GM21723 (cell line): ENCODE measurements around the gene PLA2G4C.

Experiments used
- ATAC-seq: cut with Tn5 transposase; IDR thresholded peaks from one replicate; pipeline ENCODE4 v1.9.1; 2021; ENCODE audit warnings: mild to moderate bottlenecking, moderate library complexity; ENCODE audit not compliant: unreplicated experiment

The PLA2G4C gene

GRCh38 chr19:48059331-48059730 is 51.3 kb downstream of the PLA2G4C start:
- no peak for ATAC-seq

GRCh38 chr19:48053856-48054255 is 56.8 kb downstream of the PLA2G4C start:
- no peak for ATAC-seq

DNA sequence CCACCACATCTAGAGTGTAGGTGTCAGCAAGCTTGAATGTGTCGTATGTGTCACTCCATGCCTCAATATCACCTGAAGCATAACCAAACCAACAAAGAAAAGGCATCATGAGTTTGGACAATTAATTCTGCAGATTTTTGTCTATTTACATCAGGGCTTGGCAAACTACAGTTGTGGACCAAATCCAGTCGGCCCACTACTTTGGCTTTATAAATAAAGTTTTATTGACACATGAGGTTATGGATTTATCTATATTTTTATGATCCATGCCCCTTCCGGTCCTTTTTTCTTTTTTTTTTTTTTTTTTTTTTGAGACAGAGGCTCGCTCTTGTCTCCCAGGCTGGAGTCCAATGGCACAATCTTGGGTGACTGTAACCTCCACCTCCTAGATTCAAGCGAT is 57.5 kb downstream of the PLA2G4C start:
- ATAC-seq = no peak

GRCh38 chr19:48051335-48052033 is 59.1 kb downstream of the PLA2G4C start:
- ATAC-seq = no peak

- ATAC-seq = no peak
These were observed 66.1 kb downstream of the PLA2G4C start for GRCh38 chr19:48044561-48044960.

GRCh38 chr19:48043675-48044258 is 66.8 kb downstream of the PLA2G4C start, which contains the start of gene CABP5:
Gene CABP5, minus strand, starts transcription at chr19:48044079. Its CDS starts 157 bp downstream, at chr19:48043922.
- no peak for ATAC-seq

- no peak for ATAC-seq
These were observed 68.6 kb downstream of the PLA2G4C start for GRCh38 chr19:48041877-48042580.

DNA sequence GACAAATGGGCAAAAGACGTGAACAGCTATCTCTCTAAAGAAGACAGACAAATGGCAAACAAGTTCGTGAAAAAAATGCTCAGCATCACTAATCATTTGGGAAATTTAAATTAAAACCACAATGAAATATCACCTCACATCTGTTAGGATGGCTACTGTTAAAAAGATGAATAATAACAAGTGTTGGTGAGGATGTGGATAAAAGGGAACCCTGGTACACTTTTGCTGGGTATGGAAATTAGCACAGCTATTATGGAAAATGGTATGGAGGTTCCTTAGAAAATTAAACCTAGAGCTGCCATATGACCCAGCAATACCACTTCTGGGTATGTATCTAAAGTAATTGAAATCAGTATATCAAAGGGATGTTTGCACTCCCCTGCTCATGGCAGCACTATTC is 73.9 kb downstream of the PLA2G4C start:
- no peak for ATAC-seq

DNA sequence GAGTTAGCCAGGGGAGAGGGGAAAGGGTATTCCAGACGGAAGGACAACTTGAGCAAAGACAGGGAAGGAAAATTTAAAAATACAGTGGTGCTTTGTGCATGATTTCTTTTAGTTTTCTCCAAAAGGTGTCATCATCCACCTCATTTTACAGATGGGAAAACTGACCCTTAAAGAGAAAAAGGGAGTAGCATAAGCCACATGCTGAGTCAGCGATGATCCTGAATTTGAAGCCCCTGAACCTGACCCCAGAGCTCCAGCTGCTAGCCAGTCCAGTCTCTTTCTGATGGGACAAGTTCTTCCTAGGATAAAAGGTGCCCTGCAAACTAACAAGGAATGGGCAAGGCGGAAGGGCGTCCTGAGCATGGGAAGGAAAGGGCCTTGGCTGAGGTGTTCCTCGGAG is 77.0 kb downstream of the PLA2G4C start:
- ATAC-seq = no peak

- ATAC-seq = no peak
These were observed 80.5 kb downstream of the PLA2G4C start for GRCh38 chr19:48030073-48030472.

DNA sequence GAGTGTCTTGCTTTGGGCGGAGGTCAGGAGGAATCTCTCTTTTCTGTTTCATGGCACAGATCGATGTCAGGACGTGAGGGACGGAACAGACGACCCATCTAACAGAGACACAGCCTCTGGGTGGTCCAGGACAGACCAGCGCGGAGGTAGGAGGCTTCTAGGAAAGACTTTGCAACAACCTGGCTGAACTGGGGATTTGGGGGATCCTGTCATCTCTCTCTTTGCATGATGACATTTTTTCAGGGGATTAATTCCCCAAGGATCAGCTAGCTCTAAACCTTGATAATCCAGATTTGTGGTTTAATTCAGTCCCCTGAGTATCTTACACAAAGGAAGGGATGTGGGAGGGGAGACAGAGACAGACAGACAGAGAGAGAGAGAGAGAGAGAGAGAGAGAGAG is 81.2 kb downstream of the PLA2G4C start:
- ATAC-seq = no peak

- ATAC-seq = no peak
These were observed 85.1 kb downstream of the PLA2G4C start for GRCh38 chr19:48025480-48025879.

GRCh38 chr19:48023518-48023917 is 87.1 kb downstream of the PLA2G4C start:
- ATAC-seq = no peak

DNA sequence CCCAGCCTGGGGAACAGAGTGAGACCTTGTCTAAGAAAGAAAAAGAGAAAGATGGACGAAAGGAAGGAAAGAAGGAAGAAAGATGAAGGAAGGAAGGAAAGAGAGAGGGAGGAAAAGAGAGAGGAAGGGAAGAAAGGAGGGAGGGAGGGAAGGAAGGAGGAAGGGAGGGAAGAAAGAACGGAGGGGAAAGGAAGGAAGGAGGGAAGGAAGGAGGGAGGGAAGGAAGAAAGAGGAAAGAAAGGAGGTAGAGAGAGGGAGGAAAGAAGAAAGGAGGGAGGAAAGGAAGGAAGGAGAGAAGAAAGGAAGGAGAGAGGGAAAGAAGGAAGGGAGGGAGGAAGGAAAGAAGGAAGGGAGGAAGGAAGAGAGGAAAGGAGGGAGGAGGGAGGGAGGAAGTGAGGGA is 87.6 kb downstream of the PLA2G4C start:
- no peak for ATAC-seq

- ATAC-seq = no peak
These were observed 89.9 kb downstream of the PLA2G4C start for GRCh38 chr19:48020686-48021085.

- no peak for ATAC-seq
These were observed 99.5 kb downstream of the PLA2G4C start for GRCh38 chr19:48010932-48011758.

GRCh38 chr19:48006762-48007161 is 103.9 kb downstream of the PLA2G4C start:
- no peak for ATAC-seq

DNA sequence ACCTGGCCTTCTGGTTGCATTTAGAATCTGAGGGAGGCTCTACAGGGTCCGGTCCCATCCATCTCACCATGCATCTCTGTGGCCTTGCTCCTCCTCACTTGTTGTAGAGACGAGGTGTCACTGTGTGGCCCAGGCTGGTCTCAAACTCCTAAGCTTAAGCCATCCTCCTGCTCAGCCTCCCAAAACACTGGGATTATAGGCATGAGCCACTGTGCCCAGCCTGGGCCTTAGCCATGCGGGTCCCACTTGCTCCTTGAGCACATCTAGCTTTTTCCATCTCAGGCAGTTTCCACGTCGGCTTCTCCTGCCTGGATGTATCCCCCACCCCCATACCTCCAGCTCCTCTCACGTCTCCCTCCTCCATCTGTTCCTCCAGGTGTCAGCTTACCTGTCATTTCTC is 106.4 kb downstream of the PLA2G4C start:
- no peak for ATAC-seq

DNA sequence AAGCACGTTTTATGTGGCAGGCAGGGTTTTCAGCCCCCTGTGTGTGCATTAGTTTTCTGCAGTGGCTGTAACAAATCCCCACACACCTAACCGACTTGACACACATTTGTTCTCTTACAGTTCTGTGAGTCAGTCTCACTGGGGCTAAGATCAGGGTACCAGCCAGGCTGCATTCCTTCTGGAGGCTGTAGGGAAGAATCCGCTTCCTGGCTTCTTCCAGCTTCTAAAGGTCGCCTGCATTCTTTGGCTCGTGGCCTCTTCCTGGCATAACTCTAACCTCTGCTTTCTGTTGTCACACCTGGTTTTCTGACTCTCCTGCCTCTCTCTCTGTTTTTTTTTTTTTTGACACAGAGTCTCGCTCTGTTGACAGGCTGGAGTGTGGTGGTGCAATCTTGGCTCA is 109.8 kb downstream of the PLA2G4C start:
- no peak for ATAC-seq

GRCh38 chr19:47998800-47999199 is 111.8 kb downstream of the PLA2G4C start:
- no peak for ATAC-seq
